ENCODE measurements around the gene NOTCH2. TPM values are rescaled to one million over a fixed set of nuclear protein-coding genes. Genes with fewer than 3 reads are reported as not detected.
A peak's percentile ranks its signal among the peaks of the same experiment; 100 is the strongest.

NOTCH2 gene
- total RNA-seq, 1 donor from 2014 or later = 259 TPM

DNA sequence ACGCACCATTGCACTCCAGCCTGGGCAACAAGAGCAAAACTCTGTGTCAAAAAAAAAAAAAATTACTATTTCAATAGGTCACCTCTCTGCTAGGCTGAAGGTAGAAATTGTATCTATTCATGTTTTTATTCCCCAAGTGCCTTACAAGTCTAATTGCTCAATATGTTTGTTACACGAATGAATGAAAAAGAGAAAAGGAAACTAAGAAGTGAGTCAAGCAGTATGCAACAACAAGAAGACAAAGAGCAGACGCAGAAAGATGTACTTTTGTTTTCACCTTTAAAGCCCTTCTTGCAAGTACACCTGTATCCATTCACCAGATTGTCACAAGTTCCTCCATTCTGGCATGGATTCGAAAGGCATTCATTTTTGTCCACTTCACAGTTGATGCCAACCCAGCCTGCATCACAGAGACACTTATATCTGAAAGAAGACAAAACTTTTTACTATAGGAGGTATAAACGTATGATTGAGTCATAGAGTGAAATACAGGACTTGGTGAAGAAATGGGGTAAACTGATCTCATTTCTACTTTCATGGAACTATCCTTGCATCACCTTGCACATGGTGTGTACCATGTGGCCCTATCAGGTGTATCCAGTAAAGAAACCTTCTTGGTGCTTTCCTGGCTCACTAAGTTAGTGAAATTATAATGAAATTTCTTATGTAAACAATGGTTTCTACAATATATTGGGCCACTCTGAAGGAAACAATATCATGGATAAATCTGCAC lies 116.0 kb downstream of the NOTCH2 start:
- Mint-ChIP-seq H3K27ac (no peak overlapping the region), H3K27me3 (no peaks in the 10 kb centered on the region), H3K36me3 (ENCODE audit: low read depth) (peaks cover 89% of the 10 kb centered on the region), H3K9me3 (no peaks in the 10 kb centered on the region), H3K4me3 (no peak overlapping the region), H3K4me1 (no peaks in the 10 kb centered on the region)
- intact Hi-C loops (cut with micrococcal nuclease) = no loop called here
- TF ChIP-seq, protein P1, sequence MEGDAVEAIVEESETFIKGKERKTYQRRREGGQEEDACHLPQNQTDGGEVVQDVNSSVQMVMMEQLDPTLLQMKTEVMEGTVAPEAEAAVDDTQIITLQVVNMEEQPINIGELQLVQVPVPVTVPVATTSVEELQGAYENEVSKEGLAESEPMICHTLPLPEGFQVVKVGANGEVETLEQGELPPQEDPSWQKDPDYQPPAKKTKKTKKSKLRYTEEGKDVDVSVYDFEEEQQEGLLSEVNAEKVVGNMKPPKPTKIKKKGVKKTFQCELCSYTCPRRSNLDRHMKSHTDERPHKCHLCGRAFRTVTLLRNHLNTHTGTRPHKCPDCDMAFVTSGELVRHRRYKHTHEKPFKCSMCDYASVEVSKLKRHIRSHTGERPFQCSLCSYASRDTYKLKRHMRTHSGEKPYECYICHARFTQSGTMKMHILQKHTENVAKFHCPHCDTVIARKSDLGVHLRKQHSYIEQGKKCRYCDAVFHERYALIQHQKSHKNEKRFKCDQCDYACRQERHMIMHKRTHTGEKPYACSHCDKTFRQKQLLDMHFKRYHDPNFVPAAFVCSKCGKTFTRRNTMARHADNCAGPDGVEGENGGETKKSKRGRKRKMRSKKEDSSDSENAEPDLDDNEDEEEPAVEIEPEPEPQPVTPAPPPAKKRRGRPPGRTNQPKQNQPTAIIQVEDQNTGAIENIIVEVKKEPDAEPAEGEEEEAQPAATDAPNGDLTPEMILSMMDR (IDR thresholded peaks at IDR 0.05) = no peak
- ChIA-PET POLR2A (no interaction called here), CTCF (no interaction called here)
- DNase-seq = no peak
- no peak for ATAC-seq (ENCODE audit: low read depth)

DNA sequence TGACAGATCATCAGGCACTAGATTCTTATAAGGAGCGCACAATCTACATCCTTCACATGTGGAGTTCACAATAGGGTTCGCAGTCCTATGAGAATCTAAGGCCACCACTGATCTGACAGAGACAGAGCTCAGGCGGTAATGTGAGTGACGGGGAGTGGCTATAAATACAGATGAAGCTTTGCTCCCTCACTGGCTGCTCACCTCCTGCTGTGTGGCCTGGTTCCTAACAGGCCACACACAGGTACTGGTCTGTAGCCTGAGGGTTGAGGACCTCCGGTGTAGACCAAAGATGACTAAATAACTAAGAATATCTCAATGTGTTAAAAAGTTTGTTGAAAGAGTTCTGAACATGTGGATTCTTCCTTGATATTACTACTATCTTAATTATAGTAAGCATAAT lies 117.0 kb downstream of the NOTCH2 start:
- no peaks in the 10 kb centered on the region for H3K9me3 Mint-ChIP-seq
- no peaks in the 10 kb centered on the region for H3K4me1 Mint-ChIP-seq
- ChIA-PET CTCF (no interaction called here), POLR2A (no interaction called here)
- no peak for ATAC-seq (ENCODE audit: low read depth)
- no peak for DNase-seq
- TF ChIP-seq, protein P1 (IDR thresholded peaks at IDR 0.05) = no peak
- H3K36me3 Mint-ChIP-seq (ENCODE audit: low read depth) = peaks cover 90% of the 10 kb centered on the region
- H3K4me3 Mint-ChIP-seq = no peak overlapping the region
- no peaks in the 10 kb centered on the region for H3K27me3 Mint-ChIP-seq
- intact Hi-C loops (cut with micrococcal nuclease) = loop anchor here (1.0 kb wide), 1 partner anchor 13 kb away; no protein-coding TSS in a partner anchor
- no peak overlapping the region for H3K27ac Mint-ChIP-seq

DNA sequence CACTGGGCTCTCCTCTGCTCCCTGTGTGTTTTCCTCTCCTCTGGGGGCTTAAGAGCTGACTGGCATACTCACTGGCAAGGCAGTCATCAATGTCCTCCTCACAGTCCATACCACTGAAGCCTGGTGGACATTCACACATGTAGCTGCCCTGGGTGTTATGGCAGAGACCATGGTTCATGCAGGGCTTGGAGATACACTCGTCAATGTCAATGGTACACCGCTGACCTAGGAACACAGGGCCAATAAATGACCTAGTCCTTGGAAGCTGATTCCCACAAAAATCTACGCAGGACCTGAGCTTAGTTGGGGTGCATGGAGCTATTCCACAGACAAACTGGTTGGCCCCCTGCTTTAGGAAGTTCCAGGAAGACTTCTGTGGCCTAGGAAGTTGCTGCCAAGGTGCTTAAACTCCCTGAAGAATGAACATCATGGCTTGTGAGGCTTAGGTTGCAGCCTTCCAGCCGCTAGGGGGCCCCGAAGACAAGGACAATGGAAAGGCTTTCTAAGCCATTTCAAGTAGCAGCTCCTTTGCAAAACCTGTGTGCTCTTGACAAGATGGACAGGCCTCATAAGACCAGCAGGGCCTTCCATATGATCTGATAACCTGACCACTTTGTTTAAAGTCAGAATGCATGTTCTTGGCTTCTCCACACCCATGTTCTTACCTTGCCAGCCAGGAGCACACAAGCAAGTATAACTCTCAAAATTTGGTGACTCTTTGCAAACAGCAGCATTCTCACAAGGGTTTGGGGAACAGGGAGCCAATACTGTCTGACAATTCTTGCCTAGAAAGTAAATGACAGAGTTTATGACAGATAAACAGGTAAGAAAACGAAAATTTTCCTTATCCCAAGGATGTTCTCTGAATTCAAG lies 120.9 kb downstream of the NOTCH2 start:
- Mint-ChIP-seq H3K36me3 (ENCODE audit: low read depth) (peaks cover 89% of the 10 kb centered on the region), H3K27ac (no peak overlapping the region), H3K4me1 (peaks cover 3% of the 10 kb centered on the region), H3K9me3 (no peaks in the 10 kb centered on the region), H3K27me3 (no peaks in the 10 kb centered on the region), H3K4me3 (no peak overlapping the region)
- DNase-seq (peak; percentile 57), ATAC-seq (ENCODE audit: low read depth) (peak; percentile 71)
- intact Hi-C loops (cut with micrococcal nuclease) = loop anchor here (1.0 to 2.0 kb wide), 3 partner anchors 8 to 195 kb away; no protein-coding TSS in a partner anchor
- CTCF ChIA-PET = interaction anchor here (0.6 to 1.5 kb wide), 14 partner anchors 8 to 231 kb away, joined by 3 to 7 read pairs (median 3); partner anchors contain the start of gene SEC22B
- POLR2A ChIA-PET = no interaction called here
- TF ChIP-seq, protein P1 (IDR thresholded peaks at IDR 0.05) = peak; percentile 48

DNA sequence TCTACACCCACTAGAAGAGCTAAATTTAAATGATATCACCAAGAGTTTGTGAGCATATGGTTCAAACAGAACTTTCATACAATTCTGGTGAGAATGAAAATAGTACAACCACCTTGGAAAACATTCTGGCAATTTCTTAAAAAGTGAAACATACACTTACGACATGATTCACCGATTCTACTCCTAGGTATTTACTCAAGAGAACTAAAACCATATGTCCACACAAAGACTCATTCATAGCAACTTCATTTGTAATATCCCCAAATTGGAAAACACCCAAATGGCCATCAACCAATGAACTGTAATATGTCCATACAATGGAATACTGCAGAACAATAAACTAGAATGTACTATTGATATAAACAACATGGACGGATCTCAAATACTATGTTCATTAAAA lies 122.0 kb downstream of the NOTCH2 start:
- Mint-ChIP-seq H3K4me3 (no peak overlapping the region), H3K4me1 (peaks cover 8% of the 10 kb centered on the region), H3K36me3 (ENCODE audit: low read depth) (peaks cover 86% of the 10 kb centered on the region), H3K27ac (no peak overlapping the region), H3K27me3 (no peaks in the 10 kb centered on the region), H3K9me3 (no peaks in the 10 kb centered on the region)
- ATAC-seq (ENCODE audit: low read depth) (no peak), DNase-seq (no peak)
- intact Hi-C loops (cut with micrococcal nuclease) = no loop called here
- ChIA-PET CTCF (interaction anchor here (1.2 to 1.5 kb wide), 2 partner anchors 32 to 199 kb away, joined by 3 read pairs; no protein-coding TSS in a partner anchor), POLR2A (no interaction called here)
- TF ChIP-seq, protein P1 (IDR thresholded peaks at IDR 0.05) = no peak

DNA sequence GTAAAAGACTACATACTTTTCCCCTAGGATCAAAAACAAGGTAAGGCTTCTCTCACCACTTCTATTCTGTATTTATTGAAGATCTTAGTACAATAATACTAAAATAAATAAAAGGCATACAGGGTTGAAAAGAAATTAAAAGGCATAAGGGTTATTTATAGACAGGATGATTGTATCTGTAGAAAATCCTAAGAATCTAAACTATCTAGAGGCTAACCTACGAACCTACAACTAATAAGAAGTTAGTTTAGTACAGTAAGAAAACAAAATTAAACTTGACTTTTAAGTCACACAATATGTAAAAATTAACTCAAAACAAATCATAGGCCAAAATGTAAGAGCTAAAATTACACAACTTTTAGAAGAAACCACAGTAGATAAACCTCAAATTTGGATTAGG lies 122.7 kb downstream of the NOTCH2 start:
- ChIA-PET CTCF (no interaction called here), POLR2A (no interaction called here)
- Mint-ChIP-seq H3K27me3 (no peaks in the 10 kb centered on the region), H3K36me3 (ENCODE audit: low read depth) (peaks cover 85% of the 10 kb centered on the region), H3K4me1 (peaks cover 8% of the 10 kb centered on the region), H3K9me3 (no peaks in the 10 kb centered on the region), H3K27ac (no peak overlapping the region), H3K4me3 (no peak overlapping the region)
- intact Hi-C loops (cut with micrococcal nuclease) = no loop called here
- TF ChIP-seq, protein P1 (IDR thresholded peaks at IDR 0.05) = no peak
- DNase-seq (no peak), ATAC-seq (ENCODE audit: low read depth) (no peak)

All from activated B cell treated with CpG ODN at 0.5 μM for 24 hours (primary cell).